VCaP (cell line): ENCODE data around the gene PELI1.
"Not testable (repeated sequence)": the region's sequence is repeated elsewhere in the genome, so short reads cannot be mapped to it uniquely, and the experiment has no call there.

Source experiments
- H3K27ac ChIP-seq: fragments of 450-650 bp; 2 replicates; pipeline ENCODE4 v1.5.1; 2017
- CTCF ChIP-seq: fragments of 450-650 bp; conservative IDR thresholded peaks from 2 replicates; pipeline ENCODE4 v1.5.1; 2017; ENCODE audit warnings: mild to moderate bottlenecking, moderate library complexity

PELI1 gene

GRCh38 chr2:64101141-64101591 is 43.1 kb downstream of the PELI1 start:
- H3K27ac ChIP-seq = no peak overlapping the region
- TF ChIP-seq CTCF = no peak

GRCh38 chr2:64100584-64100983 is 43.6 kb downstream of the PELI1 start:
- H3K27ac ChIP-seq = not testable (repeated sequence)

GRCh38 chr2:64094663-64095382 is 49.4 kb downstream of the PELI1 start:
- H3K27ac ChIP-seq = no peak overlapping the region
- no peak for TF ChIP-seq CTCF

DNA sequence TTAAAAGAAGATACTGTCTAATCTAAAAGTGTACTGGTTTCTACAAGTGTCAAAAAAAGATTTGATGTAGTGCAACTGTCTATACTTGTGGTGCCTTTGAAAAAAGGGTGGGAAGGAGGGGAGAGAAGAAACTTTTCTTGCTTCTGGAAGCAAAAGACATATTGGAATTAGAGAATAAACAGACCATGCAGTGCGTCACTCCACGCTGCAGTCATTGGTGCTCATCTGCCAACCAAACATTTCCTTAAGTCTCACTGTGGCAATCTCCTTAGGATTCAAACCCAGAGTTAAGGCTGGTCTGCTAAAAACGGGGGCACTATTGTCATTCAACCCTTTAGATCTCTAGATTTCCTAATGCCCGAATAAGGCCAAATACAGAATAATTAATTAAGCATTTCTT is 50.9 kb downstream of the PELI1 start:
- TF ChIP-seq CTCF = no peak

GRCh38 chr2:64092502-64092901 is 51.7 kb downstream of the PELI1 start:
- TF ChIP-seq CTCF = no peak
- H3K27ac ChIP-seq = no peak overlapping the region

More for the DNA sequence above, 50.9 kb downstream of the PELI1 start:
- no peak overlapping the region for H3K27ac ChIP-seq

DNA sequence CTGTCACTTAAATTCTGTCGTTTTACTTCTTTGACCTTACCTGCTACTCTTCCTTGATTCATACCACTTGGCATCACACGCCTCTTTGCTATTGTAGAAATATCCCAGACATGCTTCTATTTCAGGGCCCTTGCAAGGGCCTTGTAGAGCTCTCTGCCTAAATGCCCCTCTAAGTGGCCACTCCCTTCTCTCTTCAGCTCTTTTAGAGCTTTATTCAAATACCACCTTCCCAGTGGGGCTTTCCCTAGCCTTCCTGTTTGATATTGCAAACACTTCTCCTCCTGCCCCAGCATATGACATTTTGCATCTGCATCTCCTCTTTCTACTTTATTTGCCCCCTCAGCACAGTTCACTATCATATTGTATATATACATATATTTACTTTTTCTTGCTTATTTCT is 54.0 kb downstream of the PELI1 start:
- H3K27ac ChIP-seq = no peak overlapping the region
- TF ChIP-seq CTCF = no peak

GRCh38 chr2:64086347-64087082 is 57.7 kb downstream of the PELI1 start:
- H3K27ac ChIP-seq = no peak overlapping the region

More at GRCh38 chr2:64086347-64087082, 57.7 kb downstream of the PELI1 start:
- no peak for TF ChIP-seq CTCF
